Neural cell (in vitro differentiated cells): Measurements from ENCODE around the gene TNFSF11. TPM values are rescaled to one million over a fixed set of nuclear protein-coding genes. Genes with fewer than 3 reads are reported as not detected.

Experiments
- H2AFZ ChIP-seq: fragments of 200-600, 300-800 bp; sonication (generic), shearing (Covaris generic); 2 replicates; pipeline ENCODE4 v1.6.0; 2014; ENCODE audit warnings: low read depth, mild to moderate bottlenecking, antibody characterized with exemption, low read length, moderate library complexity
- H3F3A ChIP-seq: fragments of 200-600 bp; shearing (Covaris generic); 2 replicates; pipeline ENCODE4 v1.6.1; 2016; ENCODE audit warnings: mild to moderate bottlenecking, moderate library complexity, mixed read lengths, antibody characterized with exemption, low read length; ENCODE audit not compliant: insufficient read depth, poor library complexity, severe bottlenecking
- H3K27ac ChIP-seq: fragments of 200-600, 300-800 bp; sonication (generic), shearing (Covaris generic); 2 replicates; pipeline ENCODE4 v1.5.1; 2014; ENCODE audit warnings: mild to moderate bottlenecking, low read length, moderate library complexity
- H3K27me3 ChIP-seq: fragments of 300-800, 200-600 bp; sonication (generic), shearing (Covaris generic); 2 replicates; pipeline ENCODE4 v1.6.0; 2014; ENCODE audit warnings: mild to moderate bottlenecking, low read depth, low read length, moderate library complexity; ENCODE audit not compliant: insufficient read depth
- H3K36me3 ChIP-seq: fragments of 300-800, 200-600 bp; sonication (generic), shearing (Covaris generic); 2 replicates; pipeline ENCODE4 v1.5.1; 2014; ENCODE audit warnings: mild to moderate bottlenecking, antibody characterized with exemption, low read length, moderate library complexity; ENCODE audit not compliant: insufficient read depth
- H3K4me2 ChIP-seq: fragments of 300-800, 200-600 bp; sonication (generic), shearing (Covaris generic); 2 replicates; pipeline ENCODE4 v1.6.0; 2014; ENCODE audit warnings: mild to moderate bottlenecking, low read length
- H3K4me3 ChIP-seq: fragments of 300-800, 200-600 bp; sonication (generic), shearing (Covaris generic); 2 replicates; pipeline ENCODE4 v1.5.1; 2014; ENCODE audit warnings: mild to moderate bottlenecking, low read length, moderate library complexity
- H3K79me2 ChIP-seq: fragments of 200-600 bp; shearing (Covaris generic); replicated peaks from 2 replicates; pipeline ENCODE4 v1.6.0; 2014; ENCODE audit warnings: mild to moderate bottlenecking, low read length, moderate library complexity; ENCODE audit not compliant: insufficient read depth
- H3K9ac ChIP-seq: fragments of 300-800, 200-600 bp; sonication (generic), shearing (Covaris generic); 2 replicates; pipeline ENCODE4 v1.6.1; 2016; ENCODE audit warnings: mild to moderate bottlenecking, low read length, mixed read lengths
- H3K9me2 ChIP-seq: fragments of 200-600 bp; shearing (Covaris generic); 2 replicates; pipeline ENCODE4 v1.6.1; 2016; ENCODE audit warnings: mild to moderate bottlenecking, low read length, mixed read lengths; ENCODE audit not compliant: insufficient read depth
- H3K9me3 ChIP-seq: fragments of 200-600, 300-800 bp; sonication (generic), shearing (Covaris generic); 2 replicates; pipeline ENCODE4 v1.6.1; 2016; ENCODE audit warnings: mild to moderate bottlenecking, mixed run types, low read length, moderate library complexity, mixed read lengths
- H4K20me1 ChIP-seq: fragments of 200-600 bp; shearing (Covaris generic); 2 replicates; pipeline ENCODE4 v1.6.1; 2016; ENCODE audit warnings: mild to moderate bottlenecking, mixed run types; ENCODE audit not compliant: insufficient read depth
- EP300 ChIP-seq: fragments of 450-650 bp; conservative IDR thresholded peaks from 2 replicates; pipeline ENCODE4 v1.6.1; 2014; ENCODE audit warnings: antibody characterized with exemption, mild to moderate bottlenecking, moderate library complexity; ENCODE audit not compliant: poor library complexity, severe bottlenecking
- EZH2 ChIP-seq: fragments of 200-600, 300-800 bp; shearing (Covaris generic), sonication (generic); IDR thresholded peaks from 2 replicates; pipeline ENCODE4 v1.6.1; 2014; ENCODE audit warnings: antibody characterized with exemption, low read length, borderline replicate concordance, mild to moderate bottlenecking; ENCODE audit not compliant: insufficient read depth, poor library complexity, severe bottlenecking
- MXI1 ChIP-seq: fragments of 450-650 bp; conservative IDR thresholded peaks from 2 replicates; pipeline ENCODE4 v1.6.1; 2014; ENCODE audit warnings: antibody characterized with exemption, mild to moderate bottlenecking; ENCODE audit not compliant: poor library complexity, severe bottlenecking
- POLR2AphosphoS5 ChIP-seq: IDR thresholded peaks from 2 replicates; pipeline ENCODE4 v1.6.1; 2012
- RAD21 ChIP-seq: fragments of 450-650 bp; conservative IDR thresholded peaks from 2 replicates; pipeline ENCODE4 v1.6.1; 2014; ENCODE audit warnings: antibody characterized with exemption, mild to moderate bottlenecking, moderate library complexity
- REST ChIP-seq: IDR thresholded peaks from 2 replicates; pipeline ENCODE4 v1.6.1; 2012; ENCODE audit warnings: borderline replicate concordance
- SMC3 ChIP-seq: fragments of 450-650 bp; conservative IDR thresholded peaks from 2 replicates; pipeline ENCODE4 v1.6.1; 2014; ENCODE audit warnings: antibody characterized with exemption, mild to moderate bottlenecking, moderate library complexity; ENCODE audit not compliant: poor library complexity
- TAF1 ChIP-seq: IDR thresholded peaks from 2 replicates; pipeline ENCODE4 v1.6.1; 2012; ENCODE audit warnings: low read depth
- polyA plus RNA-seq: library from polyadenylated mRNA; depleted of rRNA; stranded (reverse); fragments of >200 nt; gene quantifications from 2 replicates; pipeline ENCODE4 v1.2.3, GENCODE V29; 2014
- TF ChIP-seq, protein P1 (sequence below): fragments of 450-650 bp; IDR thresholded peaks from 2 replicates; pipeline ENCODE4 v1.5.1; 2014; ENCODE audit warnings: antibody characterized with exemption, mild to moderate bottlenecking, moderate library complexity; ENCODE audit not compliant: poor library complexity, severe bottlenecking

Gene TNFSF11
- polyA plus RNA-seq, 1 donor from 2014 or later, result not detected

- Histone ChIP-seq H3K27me3 (no peaks in the 10 kb centered on the region), H3K9ac (no peak overlapping the region), H4K20me1 (no peaks in the 10 kb centered on the region), H3K36me3 (no peaks in the 10 kb centered on the region), H3K27ac (no peak overlapping the region), H3K9me3 (no peaks in the 10 kb centered on the region), H3F3A (no peaks in the 10 kb centered on the region), H2AFZ (no peak overlapping the region), H3K79me2 (no peaks in the 10 kb centered on the region), H3K9me2 (no peaks in the 10 kb centered on the region), H3K4me3 (no peak overlapping the region), H3K4me2 (no peak overlapping the region)
- no peak for TF ChIP-seq EZH2
Observed at GRCh38 chr13:42623916-42624315, 50.0 kb downstream of the TNFSF11 start.

- Histone ChIP-seq H3K9me2 (no peaks in the 10 kb centered on the region), H3K36me3 (no peaks in the 10 kb centered on the region), H3F3A (no peaks in the 10 kb centered on the region), H3K79me2 (no peaks in the 10 kb centered on the region), H3K4me2 (no peak overlapping the region), H3K27ac (no peak overlapping the region), H3K9me3 (no peaks in the 10 kb centered on the region), H3K9ac (no peak overlapping the region), H2AFZ (no peak overlapping the region), H4K20me1 (no peaks in the 10 kb centered on the region), H3K27me3 (no peaks in the 10 kb centered on the region), H3K4me3 (no peak overlapping the region)
- TF ChIP-seq, protein P1, sequence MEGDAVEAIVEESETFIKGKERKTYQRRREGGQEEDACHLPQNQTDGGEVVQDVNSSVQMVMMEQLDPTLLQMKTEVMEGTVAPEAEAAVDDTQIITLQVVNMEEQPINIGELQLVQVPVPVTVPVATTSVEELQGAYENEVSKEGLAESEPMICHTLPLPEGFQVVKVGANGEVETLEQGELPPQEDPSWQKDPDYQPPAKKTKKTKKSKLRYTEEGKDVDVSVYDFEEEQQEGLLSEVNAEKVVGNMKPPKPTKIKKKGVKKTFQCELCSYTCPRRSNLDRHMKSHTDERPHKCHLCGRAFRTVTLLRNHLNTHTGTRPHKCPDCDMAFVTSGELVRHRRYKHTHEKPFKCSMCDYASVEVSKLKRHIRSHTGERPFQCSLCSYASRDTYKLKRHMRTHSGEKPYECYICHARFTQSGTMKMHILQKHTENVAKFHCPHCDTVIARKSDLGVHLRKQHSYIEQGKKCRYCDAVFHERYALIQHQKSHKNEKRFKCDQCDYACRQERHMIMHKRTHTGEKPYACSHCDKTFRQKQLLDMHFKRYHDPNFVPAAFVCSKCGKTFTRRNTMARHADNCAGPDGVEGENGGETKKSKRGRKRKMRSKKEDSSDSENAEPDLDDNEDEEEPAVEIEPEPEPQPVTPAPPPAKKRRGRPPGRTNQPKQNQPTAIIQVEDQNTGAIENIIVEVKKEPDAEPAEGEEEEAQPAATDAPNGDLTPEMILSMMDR, result no peak
Observed at GRCh38 chr13:42625611-42626010, 51.7 kb downstream of the TNFSF11 start.

- Histone ChIP-seq H3K4me2 (no peak overlapping the region), H3K27me3 (no peaks in the 10 kb centered on the region), H3K27ac (no peak overlapping the region), H3K79me2 (no peaks in the 10 kb centered on the region), H3F3A (no peaks in the 10 kb centered on the region), H3K36me3 (no peaks in the 10 kb centered on the region), H2AFZ (no peak overlapping the region), H4K20me1 (no peaks in the 10 kb centered on the region), H3K4me3 (no peak overlapping the region), H3K9me2 (no peaks in the 10 kb centered on the region), H3K9ac (no peak overlapping the region), H3K9me3 (no peaks in the 10 kb centered on the region)
- TF ChIP-seq RAD21, result no peak
- no peak for TF ChIP-seq POLR2AphosphoS5
- no peak for TF ChIP-seq EZH2
- no peak for TF ChIP-seq REST
- TF ChIP-seq TAF1, result no peak
- TF ChIP-seq, protein P1, result no peak
- no peak for TF ChIP-seq EP300
- no peak for TF ChIP-seq SMC3
- TF ChIP-seq MXI1, result no peak
Observed at GRCh38 chr13:42626176-42626860, 52.4 kb downstream of the TNFSF11 start.
